Neuron (in vitro differentiated cells): ENCODE results near the gene TMED8.
"Not testable (repeated sequence)": the region's sequence is repeated elsewhere in the genome, so short reads cannot be mapped to it uniquely, and the experiment has no call there.

Source experiments
- H2AFZ ChIP-seq: one replicate; pipeline ENCODE4 v1.6.1; 2013; ENCODE audit warnings: low read depth, mild to moderate bottlenecking, inconsistent platforms, low read length, moderate library complexity
- H3K27me3 ChIP-seq: one replicate; pipeline ENCODE4 v1.6.1; 2013; ENCODE audit warnings: low read length; ENCODE audit not compliant: insufficient read depth
- H3K36me3 ChIP-seq: one replicate; pipeline ENCODE4 v1.6.1; 2013; ENCODE audit warnings: low read length; ENCODE audit not compliant: insufficient read depth
- H3K4me1 ChIP-seq: one replicate; pipeline ENCODE4 v1.6.1; 2013; ENCODE audit warnings: low read length; ENCODE audit not compliant: insufficient read depth
- H3K4me3 ChIP-seq: 2 replicates; pipeline ENCODE4 v1.5.1; 2013; ENCODE audit warnings: mild to moderate bottlenecking, low read length, moderate library complexity
- H3K9me3 ChIP-seq: one replicate; pipeline ENCODE4 v1.6.1; 2013; ENCODE audit warnings: low read length

Gene TMED8

DNA sequence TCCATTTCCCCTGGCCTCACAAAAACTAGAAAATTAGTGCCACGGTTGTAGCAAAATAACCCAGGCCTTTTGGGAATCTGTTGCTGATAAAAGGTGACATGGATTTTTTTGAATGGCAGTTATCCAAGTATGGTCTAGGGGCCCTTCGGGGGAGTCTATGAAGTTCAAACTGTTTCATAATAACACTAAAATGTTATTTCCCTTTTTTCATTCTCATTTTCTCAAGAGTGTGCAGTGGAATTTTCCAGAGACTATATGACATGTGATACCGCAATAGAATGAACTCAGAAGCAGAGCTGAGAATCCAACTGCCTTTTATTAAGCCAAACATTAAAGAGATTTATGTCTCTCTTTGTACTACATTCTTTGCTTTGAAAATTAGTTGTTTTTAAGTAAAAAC lies 29.1 kb downstream of the TMED8 start:
- Histone ChIP-seq H3K27me3 (no peaks in the 10 kb centered on the region), H3K4me3 (no peak overlapping the region), H3K9me3 (no peaks in the 10 kb centered on the region), H3K4me1 (no peaks in the 10 kb centered on the region), H3K36me3 (peaks cover 26% of the 10 kb centered on the region), H2AFZ (no peak overlapping the region)

DNA sequence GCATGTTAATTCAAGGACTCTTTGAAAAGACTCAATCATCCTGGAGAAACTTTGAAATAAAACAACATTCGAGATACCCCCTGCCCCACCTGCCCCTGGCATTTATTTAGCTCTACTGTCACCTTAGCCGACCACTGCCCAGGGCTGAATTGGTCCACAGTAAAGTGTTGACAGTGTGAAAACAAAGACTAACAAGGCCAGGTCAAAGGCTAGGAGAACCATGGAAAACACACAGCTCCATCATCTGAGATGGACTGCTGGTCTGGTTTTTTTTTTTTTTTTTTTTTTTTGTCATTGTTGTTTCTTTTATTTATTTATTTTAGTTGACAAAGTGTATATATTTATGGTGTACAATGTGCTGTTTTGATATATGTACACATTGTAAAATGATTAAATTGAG lies 30.4 kb downstream of the TMED8 start:
- H3K27me3 ChIP-seq: no peaks in the 10 kb centered on the region
- H3K4me1 ChIP-seq: no peaks in the 10 kb centered on the region
- no peak overlapping the region for H2AFZ ChIP-seq
- no peaks in the 10 kb centered on the region for H3K9me3 ChIP-seq
- H3K4me3 ChIP-seq: no peak overlapping the region
- H3K36me3 ChIP-seq: peaks cover 38% of the 10 kb centered on the region

DNA sequence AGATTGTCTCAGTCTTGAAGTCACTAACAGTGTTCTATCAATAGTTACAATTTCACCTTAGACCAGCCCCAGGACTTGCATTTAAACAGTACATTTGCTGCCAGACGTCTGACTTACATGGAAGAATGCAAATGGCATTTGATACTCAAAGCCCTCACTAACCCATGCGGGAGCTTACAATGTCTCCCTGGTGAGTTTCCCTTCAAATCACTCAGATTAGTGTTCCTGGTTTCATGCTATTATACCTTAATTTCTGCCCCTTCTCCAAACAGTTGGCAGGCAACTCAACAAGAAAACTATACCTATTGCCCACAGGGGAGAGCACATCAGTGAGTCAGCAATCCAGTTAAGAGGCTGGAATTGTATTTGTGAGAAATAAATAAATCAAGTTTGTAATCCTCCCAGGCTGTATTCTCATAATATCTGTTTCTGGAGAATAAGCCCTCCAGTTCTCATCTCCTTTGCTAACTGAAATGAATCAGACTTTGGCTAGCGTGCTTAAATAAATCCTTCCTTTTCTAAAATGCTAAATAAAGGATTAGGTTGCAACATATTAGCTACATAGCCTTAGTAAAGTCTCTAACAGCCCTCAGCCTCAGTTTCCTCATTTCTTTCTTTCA lies 32.4 kb downstream of the TMED8 start:
- H3K36me3 ChIP-seq: peaks cover 46% of the 10 kb centered on the region
- no peaks in the 10 kb centered on the region for H3K27me3 ChIP-seq
- H2AFZ ChIP-seq: no peak overlapping the region
- no peaks in the 10 kb centered on the region for H3K4me1 ChIP-seq
- no peak overlapping the region for H3K4me3 ChIP-seq
- no peaks in the 10 kb centered on the region for H3K9me3 ChIP-seq

DNA sequence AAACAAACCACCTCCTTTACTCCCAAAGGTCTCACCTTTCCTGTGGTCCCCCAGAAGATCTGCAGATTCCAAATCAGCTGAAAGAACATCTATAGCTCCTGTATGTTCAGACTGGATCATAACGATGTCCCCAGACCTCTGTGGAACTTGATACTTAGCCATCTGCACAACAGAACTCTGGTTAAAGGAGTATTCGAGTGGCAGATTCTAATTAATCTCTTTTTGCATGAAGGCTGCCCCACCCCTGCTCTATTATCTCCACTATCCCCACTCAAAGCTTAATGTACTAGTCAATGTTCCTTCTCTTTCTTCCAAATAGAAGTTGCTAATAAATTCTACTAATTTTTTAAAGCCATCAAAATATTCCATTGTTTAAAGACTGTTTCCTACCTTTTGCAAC lies 33.2 kb downstream of the TMED8 start:
- Histone ChIP-seq H2AFZ (no peak overlapping the region), H3K9me3 (no peaks in the 10 kb centered on the region), H3K36me3 (peaks cover 50% of the 10 kb centered on the region), H3K4me3 (no peak overlapping the region), H3K27me3 (no peaks in the 10 kb centered on the region), H3K4me1 (no peaks in the 10 kb centered on the region)

DNA sequence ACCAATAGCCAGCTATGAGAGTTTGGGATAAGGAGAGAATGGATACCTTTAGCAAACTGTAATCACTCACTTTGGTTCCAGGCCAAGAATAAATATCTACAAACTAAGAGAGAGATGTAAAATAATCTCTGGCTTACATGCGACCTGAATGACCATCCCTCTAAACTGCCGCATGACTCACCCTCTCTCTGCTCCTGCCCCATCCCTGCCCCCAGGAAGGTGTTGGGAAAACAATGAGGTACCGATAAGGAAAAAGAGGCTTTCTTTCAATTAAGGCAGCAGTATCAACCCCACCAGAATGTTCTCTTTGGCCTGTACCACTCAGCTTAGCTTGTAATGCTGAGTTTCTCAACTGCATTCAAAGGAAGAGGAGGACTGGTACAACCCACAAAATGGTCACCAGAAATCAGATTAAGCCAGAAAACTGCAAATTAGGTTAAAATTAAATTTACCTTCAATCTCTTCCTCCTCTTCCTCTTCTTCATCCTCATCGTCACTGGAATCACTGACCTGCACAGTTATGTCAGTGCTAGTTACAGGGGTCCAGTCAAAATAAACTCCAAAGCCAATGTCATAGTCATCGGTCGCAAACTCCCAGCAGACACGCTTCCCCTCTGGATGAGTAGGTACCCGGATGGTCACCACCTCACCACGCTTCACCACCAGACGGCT lies 34.0 kb downstream of the TMED8 start:
- H3K4me3 ChIP-seq: no peak overlapping the region
- no peaks in the 10 kb centered on the region for H3K4me1 ChIP-seq
- peaks cover 54% of the 10 kb centered on the region for H3K36me3 ChIP-seq
- no peaks in the 10 kb centered on the region for H3K27me3 ChIP-seq
- H2AFZ ChIP-seq: no peak overlapping the region
- H3K9me3 ChIP-seq: no peaks in the 10 kb centered on the region

DNA sequence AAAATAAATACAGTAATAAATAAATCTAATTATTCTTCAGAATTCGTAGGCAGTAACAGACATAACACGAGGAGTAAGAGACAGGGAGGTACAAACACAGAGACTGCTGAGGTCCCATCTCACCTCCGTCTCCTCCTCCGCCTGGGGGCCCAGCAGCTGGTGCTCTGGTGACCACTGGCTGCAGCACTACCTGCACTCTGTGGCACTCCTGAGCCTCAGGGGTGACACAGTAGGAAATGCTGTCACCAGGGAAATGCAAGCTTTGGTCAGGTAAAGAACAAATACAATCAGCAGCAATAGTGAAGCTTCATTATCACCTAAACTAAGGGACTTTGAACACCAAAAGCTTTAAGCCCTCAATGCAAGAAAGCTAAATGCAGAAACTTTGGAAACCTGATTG lies 36.5 kb downstream of the TMED8 start:
- Histone ChIP-seq H3K36me3 (peaks cover 54% of the 10 kb centered on the region), H3K27me3 (no peaks in the 10 kb centered on the region), H3K4me3 (no peak overlapping the region), H3K9me3 (no peaks in the 10 kb centered on the region), H2AFZ (no peak overlapping the region), H3K4me1 (no peaks in the 10 kb centered on the region)

DNA sequence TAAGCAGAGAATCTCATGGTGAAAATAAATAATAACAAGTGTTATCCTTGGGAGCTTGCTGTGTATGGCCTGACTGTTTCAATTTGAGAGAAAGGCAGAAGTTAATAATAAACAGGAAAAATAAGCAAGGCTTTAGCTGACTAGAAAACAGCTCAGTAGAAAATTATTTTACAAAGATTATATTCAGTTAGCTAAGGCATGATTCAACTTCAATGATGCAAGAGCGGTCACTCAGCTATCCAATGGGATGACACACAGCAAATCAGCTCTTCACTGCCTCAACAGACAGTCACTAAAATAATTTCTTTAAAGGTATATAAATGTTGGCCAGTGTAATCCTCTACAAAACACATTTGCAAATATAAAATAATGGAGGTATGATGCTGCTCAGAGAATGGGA lies 37.5 kb downstream of the TMED8 start:
- H3K4me3 ChIP-seq: no peak overlapping the region
- no peaks in the 10 kb centered on the region for H3K4me1 ChIP-seq
- H3K27me3 ChIP-seq: no peaks in the 10 kb centered on the region
- H2AFZ ChIP-seq: no peak overlapping the region
- H3K9me3 ChIP-seq: no peaks in the 10 kb centered on the region
- H3K36me3 ChIP-seq: peaks cover 54% of the 10 kb centered on the region

DNA sequence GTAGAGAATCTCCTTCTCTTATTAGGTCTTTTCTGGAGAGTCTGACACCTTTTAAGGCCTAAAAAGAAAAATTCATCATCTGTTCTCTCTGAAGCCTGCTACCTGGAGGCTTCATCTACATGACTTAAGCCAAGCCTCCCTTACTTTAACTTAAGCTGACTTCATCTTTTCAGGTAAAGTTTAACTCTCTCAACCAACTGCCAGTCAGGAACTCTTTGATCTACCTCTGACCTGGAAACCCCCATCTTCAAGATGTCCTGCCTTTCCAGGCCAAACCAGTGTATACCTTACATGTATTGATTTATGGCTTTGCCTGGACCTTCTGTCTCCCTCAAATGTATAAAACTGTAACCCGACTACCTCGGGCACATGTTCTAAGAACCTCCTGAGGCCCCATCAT lies 38.6 kb downstream of the TMED8 start:
- Histone ChIP-seq H2AFZ (no peak overlapping the region), H3K36me3 (peaks cover 46% of the 10 kb centered on the region), H3K4me3 (no peak overlapping the region), H3K9me3 (no peaks in the 10 kb centered on the region), H3K27me3 (no peaks in the 10 kb centered on the region), H3K4me1 (no peaks in the 10 kb centered on the region)

DNA sequence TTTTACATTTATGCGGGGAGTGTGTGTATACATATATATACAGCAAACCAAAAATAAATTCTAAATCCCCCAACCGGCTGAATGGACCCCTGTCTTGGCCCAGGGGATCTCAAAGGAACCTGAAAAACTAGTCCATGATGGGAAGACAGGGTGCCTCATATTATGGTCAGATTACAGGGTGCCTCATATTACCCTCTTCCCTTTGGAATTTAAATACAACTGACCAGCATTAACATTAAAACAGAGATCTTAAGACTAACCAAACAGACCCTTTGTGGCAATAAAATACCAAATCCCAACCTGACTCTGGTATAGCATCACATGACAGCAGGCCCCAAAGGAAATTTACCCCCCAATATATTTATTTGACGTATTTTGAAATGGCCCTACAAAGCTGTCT lies 39.0 kb downstream of the TMED8 start:
- Histone ChIP-seq H3K4me1 (no peaks in the 10 kb centered on the region), H3K36me3 (peaks cover 42% of the 10 kb centered on the region), H2AFZ (no peak overlapping the region), H3K9me3 (no peaks in the 10 kb centered on the region), H3K4me3 (no peak overlapping the region), H3K27me3 (no peaks in the 10 kb centered on the region)

DNA sequence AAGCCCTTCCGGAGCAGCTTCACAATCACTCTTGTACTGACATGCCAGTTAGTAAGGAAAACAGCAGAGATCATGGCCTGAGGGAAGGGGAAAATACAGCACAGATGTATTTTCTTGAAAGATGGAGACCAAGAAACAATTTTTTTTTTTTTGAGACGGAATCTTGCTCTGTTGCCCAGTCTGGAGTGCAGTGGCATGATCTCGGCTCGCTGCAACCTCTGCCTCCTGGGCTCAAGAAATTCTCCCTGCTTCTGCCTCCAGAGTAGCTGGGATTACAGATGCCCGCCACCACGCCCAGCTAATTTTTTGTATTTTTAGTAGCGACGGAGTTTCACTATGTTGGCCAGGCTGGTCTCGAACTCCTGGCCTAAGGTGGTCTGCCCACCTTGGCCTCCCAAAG lies 39.6 kb downstream of the TMED8 start:
- H3K36me3 ChIP-seq: peaks cover 36% of the 10 kb centered on the region
- H3K9me3 ChIP-seq, H2AFZ ChIP-seq, H3K4me3 ChIP-seq, H3K4me1 ChIP-seq, H3K27me3 ChIP-seq: not testable (repeated sequence)

DNA sequence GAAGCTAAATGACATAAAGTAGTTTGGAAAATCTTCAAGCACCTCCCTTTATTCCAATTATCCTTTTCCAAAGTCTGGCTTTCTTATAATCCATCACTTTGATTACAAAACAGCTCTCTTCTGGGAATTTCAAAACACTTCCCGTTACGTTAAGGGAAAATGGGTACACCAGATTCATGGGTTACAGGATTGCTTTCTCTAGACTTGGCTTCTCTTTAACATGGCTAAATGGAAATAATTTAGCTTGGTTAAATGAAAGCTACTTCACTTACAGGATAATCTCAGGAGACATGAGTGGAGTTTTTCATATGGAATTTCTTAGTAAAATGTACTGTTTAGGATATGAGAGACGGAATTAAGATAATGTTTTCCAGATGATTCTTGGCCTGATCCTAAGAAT lies 41.3 kb downstream of the TMED8 start:
- H3K9me3 ChIP-seq: no peaks in the 10 kb centered on the region
- H3K4me1 ChIP-seq: no peaks in the 10 kb centered on the region
- H3K27me3 ChIP-seq: no peaks in the 10 kb centered on the region
- H3K4me3 ChIP-seq: no peak overlapping the region
- peaks cover 19% of the 10 kb centered on the region for H3K36me3 ChIP-seq
- H2AFZ ChIP-seq: no peak overlapping the region

DNA sequence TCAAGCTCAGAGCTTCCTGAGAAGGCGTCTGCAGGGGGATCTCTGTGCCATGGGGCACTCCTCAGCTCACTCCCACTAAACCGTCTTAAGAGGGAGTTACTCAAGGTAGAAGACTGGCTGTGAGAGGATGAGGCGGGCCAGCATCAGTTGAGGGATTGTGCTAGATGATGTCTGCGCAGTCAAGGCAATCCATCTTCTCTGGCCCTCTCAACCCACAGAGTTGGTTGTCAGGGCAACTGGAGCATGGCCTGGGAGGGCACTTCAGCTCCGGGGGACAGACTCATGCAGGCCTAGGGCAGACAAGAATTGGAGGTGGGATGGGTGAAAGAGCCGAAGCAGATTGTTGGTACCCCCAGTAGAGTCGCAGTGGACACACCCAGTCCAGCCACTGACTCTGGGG lies 47.0 kb downstream of the TMED8 start:
- H2AFZ ChIP-seq: no peak overlapping the region
- no peaks in the 10 kb centered on the region for H3K4me1 ChIP-seq
- no peaks in the 10 kb centered on the region for H3K9me3 ChIP-seq
- H3K27me3 ChIP-seq: no peaks in the 10 kb centered on the region
- H3K36me3 ChIP-seq: no peaks in the 10 kb centered on the region
- H3K4me3 ChIP-seq: no peak overlapping the region

DNA sequence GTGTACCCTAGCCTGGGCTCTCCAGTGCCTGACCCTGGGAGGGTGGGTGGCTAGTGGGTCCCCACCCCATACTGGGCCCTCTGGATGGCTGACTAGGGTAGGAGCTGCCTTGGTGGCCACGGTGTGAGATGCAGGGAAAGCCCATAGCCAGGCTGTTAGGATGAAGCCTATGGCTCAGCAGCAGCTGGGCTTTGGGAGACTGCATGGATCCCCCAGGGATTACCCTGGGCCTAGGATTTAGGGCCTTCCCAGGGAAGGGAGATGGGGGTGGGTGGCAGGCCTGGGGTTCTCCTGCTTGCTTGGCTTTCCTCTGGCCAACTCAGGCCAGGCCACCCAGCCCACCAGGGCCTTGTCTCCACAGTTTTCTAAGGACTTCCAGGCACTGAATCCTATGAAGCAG lies 49.8 kb downstream of the TMED8 start:
- Histone ChIP-seq H3K36me3 (no peaks in the 10 kb centered on the region), H3K4me3 (no peak overlapping the region), H3K4me1 (peaks cover 3% of the 10 kb centered on the region), H3K9me3 (no peaks in the 10 kb centered on the region), H3K27me3 (no peaks in the 10 kb centered on the region), H2AFZ (no peak overlapping the region)

DNA sequence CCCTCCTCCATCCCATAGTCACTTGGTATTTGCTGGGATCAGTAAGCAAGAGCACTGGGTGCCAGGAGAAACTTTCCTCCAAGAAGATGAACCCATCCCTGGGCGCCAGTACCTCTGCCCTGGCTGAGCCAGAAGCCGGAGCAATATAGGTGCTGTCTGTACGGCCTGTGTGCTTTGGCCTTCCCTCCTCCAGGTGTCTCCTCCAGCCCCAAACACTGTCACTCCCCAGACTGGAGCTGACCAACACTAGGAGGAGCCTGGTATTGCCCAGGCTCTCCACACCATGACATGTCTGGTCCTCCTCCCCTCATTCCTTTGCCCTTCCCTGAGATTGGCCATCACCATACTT lies 51.2 kb downstream of the TMED8 start:
- no peaks in the 10 kb centered on the region for H3K27me3 ChIP-seq
- no peak overlapping the region for H3K4me3 ChIP-seq
- no peaks in the 10 kb centered on the region for H3K36me3 ChIP-seq
- no peaks in the 10 kb centered on the region for H3K9me3 ChIP-seq
- H3K4me1 ChIP-seq: peaks cover 6% of the 10 kb centered on the region
- H2AFZ ChIP-seq: no peak overlapping the region
